ENCODE results near the gene GATC.

The GATC gene

GRCh38 chr12:120445911-120446843 is at the start of gene GATC, which contains the start of gene TRIAP1:
Gene GATC, plus strand, starts transcription at chr12:120446444. Its CDS starts 37 bp downstream, at chr12:120446481.
Gene TRIAP1, minus strand, starts transcription at chr12:120446384. Its CDS starts 12 bp downstream, at chr12:120446372.
- DNase-seq (ENCODE audit: low read depth): peak; percentile 84

- DNase-seq (ENCODE audit: low read depth): no peak
Observed at GRCh38 chr12:120397824-120398540, 48.3 kb upstream of the GATC start.

GRCh38 chr12:120399531-120399930 is 46.7 kb upstream of the GATC start:
- no peak for DNase-seq (ENCODE audit: low read depth)

GRCh38 chr12:120402217-120402616 is 44.0 kb upstream of the GATC start:
- no peak for DNase-seq (ENCODE audit: low read depth)

- no peak for DNase-seq (ENCODE audit: low read depth)
Observed at GRCh38 chr12:120403869-120404268, 42.4 kb upstream of the GATC start.

- DNase-seq (ENCODE audit: low read depth): no peak
Observed at GRCh38 chr12:120404271-120404670, 42.0 kb upstream of the GATC start.

GRCh38 chr12:120406069-120406468 is 40.2 kb upstream of the GATC start:
- DNase-seq (ENCODE audit: low read depth): no peak

- DNase-seq (ENCODE audit: low read depth): no peak
Observed at GRCh38 chr12:120406553-120406952, 39.7 kb upstream of the GATC start.

- no peak for DNase-seq (ENCODE audit: low read depth)
Observed at GRCh38 chr12:120408771-120409170, 37.5 kb upstream of the GATC start.

GRCh38 chr12:120412421-120412820 is 33.8 kb upstream of the GATC start:
- no peak for DNase-seq (ENCODE audit: low read depth)

- no peak for DNase-seq (ENCODE audit: low read depth)
Observed at GRCh38 chr12:120413901-120414695, 32.1 kb upstream of the GATC start.

GRCh38 chr12:120416490-120417216 is 29.6 kb upstream of the GATC start:
- DNase-seq (ENCODE audit: low read depth): no peak

GRCh38 chr12:120417917-120418580 is 28.2 kb upstream of the GATC start:
- no peak for DNase-seq (ENCODE audit: low read depth)

- DNase-seq (ENCODE audit: low read depth): no peak
Observed at GRCh38 chr12:120421701-120422100, 24.5 kb upstream of the GATC start.

GRCh38 chr12:120422892-120423456 is 23.3 kb upstream of the GATC start:
- DNase-seq (ENCODE audit: low read depth): no peak

- no peak for DNase-seq (ENCODE audit: low read depth)
Observed at GRCh38 chr12:120425797-120426196, 20.4 kb upstream of the GATC start.

GRCh38 chr12:120428597-120429229 is 17.5 kb upstream of the GATC start:
- DNase-seq (ENCODE audit: low read depth): no peak

- no peak for DNase-seq (ENCODE audit: low read depth)
Observed at GRCh38 chr12:120429368-120429767, 16.9 kb upstream of the GATC start.

- DNase-seq (ENCODE audit: low read depth): no peak
Observed at GRCh38 chr12:120432772-120433525, 13.3 kb upstream of the GATC start.

All from stimulated activated CD8-positive, alpha-beta memory T cell treated with anti-CD3 and anti-CD28 coated beads, Interleukin-12 subunit alpha, Interleukin-12 subunit beta, amount 100 ng/mL, for 4 hours (primary cell).